HepG2 (cell line): ENCODE results near the gene SNX27.

Experiments used
- ATAD3A ChIP-seq: sonication (generic); formaldehyde crosslinking; IDR thresholded peaks from 2 replicates; pipeline ENCODE4 v1.4.0; 2020; ENCODE audit warnings: missing genetic modification reagents
- CBX1 ChIP-seq: IDR thresholded peaks from one replicate; pipeline ENCODE4 v1.6.1; 2016; ENCODE audit warnings: antibody characterized with exemption, low read depth
- CEBPB ChIP-seq: IDR thresholded peaks from 2 replicates; pipeline ENCODE4 v1.6.1; 2011; ENCODE audit warnings: low read depth, low read length, improper control_type of control experiment, borderline replicate concordance
- EZH2 ChIP-seq: conservative IDR thresholded peaks from 2 replicates; pipeline ENCODE4 v1.6.1; 2012; ENCODE audit warnings: mild to moderate bottlenecking, low read depth, low read length, moderate library complexity
- POLR2AphosphoS5 ChIP-seq: IDR thresholded peaks from 2 replicates; pipeline ENCODE4 v1.6.1; 2012; ENCODE audit warnings: low read depth, low read length
- RCOR2 ChIP-seq: IDR thresholded peaks from 2 replicates; pipeline ENCODE4 v1.6.1; 2016; ENCODE audit warnings: missing biosample characterization, missing genetic modification reagents
- TGIF2 ChIP-seq: IDR thresholded peaks from 2 replicates; pipeline ENCODE4 v1.6.1; 2016; ENCODE audit warnings: control low read depth, missing compliant biosample characterization
- YY1 ChIP-seq: IDR thresholded peaks from 2 replicates; pipeline ENCODE4 v1.6.1; 2011; ENCODE audit warnings: low read length, low read depth, moderate library complexity, mild to moderate bottlenecking; ENCODE audit not compliant: insufficient read depth, insufficient replicate concordance
- ZNF552 ChIP-seq: sonication (generic); formaldehyde crosslinking; IDR thresholded peaks from 2 replicates; pipeline ENCODE4 v1.9.0; 2022; ENCODE audit warnings: missing genetic modification reagents, mild to moderate bottlenecking, borderline replicate concordance
- ZNF556 ChIP-seq: sonication (generic); formaldehyde crosslinking; IDR thresholded peaks from 2 replicates; pipeline ENCODE4 v1.4.0; 2020; ENCODE audit warnings: mild to moderate bottlenecking, missing genetic modification reagents, borderline replicate concordance
- TF ChIP-seq, protein P1 (sequence below): sonication (generic); formaldehyde crosslinking; conservative IDR thresholded peaks from 2 replicates; pipeline ENCODE4 v1.4.0; 2020; ENCODE audit warnings: missing genetic modification reagents
- TF ChIP-seq, protein P2 (sequence below): sonication (generic); formaldehyde crosslinking; IDR thresholded peaks from 2 replicates; pipeline ENCODE4 v1.4.0; 2020; ENCODE audit warnings: missing genetic modification reagents

DNA sequence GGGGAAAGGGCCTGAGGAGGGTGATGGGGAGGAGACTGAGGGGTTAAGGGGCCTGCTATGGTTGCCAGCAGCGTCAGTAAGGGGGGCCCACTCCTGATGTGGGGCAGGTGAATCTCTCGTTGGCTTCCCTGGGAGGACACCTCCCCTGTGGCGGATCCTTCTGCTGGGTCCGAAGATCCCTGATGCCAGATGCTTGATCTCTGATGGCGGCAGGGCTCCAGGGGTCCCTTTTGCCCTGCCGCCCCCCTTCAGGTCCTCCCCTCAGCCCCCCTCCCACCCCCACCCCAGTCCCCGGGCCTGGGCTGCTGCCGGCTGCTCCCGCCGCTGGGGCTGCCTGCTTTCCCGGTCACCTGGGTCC, 104.5 kb downstream of the SNX27 start:
- no peak for TF ChIP-seq ZNF556 (CRISPR knock-in tag)
- TF ChIP-seq RCOR2 (CRISPR knock-in tag), result no peak
- no peak for TF ChIP-seq CBX1
- no peak for TF ChIP-seq POLR2AphosphoS5
- TF ChIP-seq, protein P1, sequence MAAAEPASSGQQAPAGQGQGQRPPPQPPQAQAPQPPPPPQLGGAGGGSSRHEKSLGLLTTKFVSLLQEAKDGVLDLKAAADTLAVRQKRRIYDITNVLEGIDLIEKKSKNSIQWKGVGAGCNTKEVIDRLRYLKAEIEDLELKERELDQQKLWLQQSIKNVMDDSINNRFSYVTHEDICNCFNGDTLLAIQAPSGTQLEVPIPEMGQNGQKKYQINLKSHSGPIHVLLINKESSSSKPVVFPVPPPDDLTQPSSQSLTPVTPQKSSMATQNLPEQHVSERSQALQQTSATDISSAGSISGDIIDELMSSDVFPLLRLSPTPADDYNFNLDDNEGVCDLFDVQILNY, result no peak
- TF ChIP-seq YY1, result no peak
- TF ChIP-seq, protein P2, sequence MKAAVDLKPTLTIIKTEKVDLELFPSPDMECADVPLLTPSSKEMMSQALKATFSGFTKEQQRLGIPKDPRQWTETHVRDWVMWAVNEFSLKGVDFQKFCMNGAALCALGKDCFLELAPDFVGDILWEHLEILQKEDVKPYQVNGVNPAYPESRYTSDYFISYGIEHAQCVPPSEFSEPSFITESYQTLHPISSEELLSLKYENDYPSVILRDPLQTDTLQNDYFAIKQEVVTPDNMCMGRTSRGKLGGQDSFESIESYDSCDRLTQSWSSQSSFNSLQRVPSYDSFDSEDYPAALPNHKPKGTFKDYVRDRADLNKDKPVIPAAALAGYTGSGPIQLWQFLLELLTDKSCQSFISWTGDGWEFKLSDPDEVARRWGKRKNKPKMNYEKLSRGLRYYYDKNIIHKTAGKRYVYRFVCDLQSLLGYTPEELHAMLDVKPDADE (CRISPR knock-in tag), result no peak
- TF ChIP-seq ATAD3A (CRISPR knock-in tag), result no peak
- no peak for TF ChIP-seq CEBPB
- no peak for TF ChIP-seq TGIF2
- TF ChIP-seq EZH2, result no peak
- TF ChIP-seq ZNF552 (CRISPR knock-in tag), result no peak
